GM21825 (cell line): ENCODE measurements around the gene C14orf180.

Experiments
- ATAC-seq: cut with Tn5 transposase; IDR thresholded peaks from one replicate; pipeline ENCODE4 v1.9.1; 2021; ENCODE audit warnings: mild to moderate bottlenecking, moderate library complexity; ENCODE audit not compliant: unreplicated experiment

Gene C14orf180

GRCh38 chr14:104579507-104579906, at the start of gene C14orf180:
TSS of gene C14orf180 (plus strand) at chr14:104579764. CDS start at chr14:104586431, 6,667 bp downstream.
- no peak for ATAC-seq

- no peak for ATAC-seq
These were observed 48.9 kb upstream of the C14orf180 start for GRCh38 chr14:104530646-104531045.

- ATAC-seq = no peak
These were observed 48.0 kb upstream of the C14orf180 start for GRCh38 chr14:104531421-104532190.

- ATAC-seq = no peak
These were observed 47.4 kb upstream of the C14orf180 start for GRCh38 chr14:104532191-104532555.

- ATAC-seq = no peak
These were observed 45.5 kb upstream of the C14orf180 start for GRCh38 chr14:104534036-104534435.

- ATAC-seq = no peak
These were observed 42.5 kb upstream of the C14orf180 start for GRCh38 chr14:104536942-104537612.

GRCh38 chr14:104537613-104537988, 42.0 kb upstream of the C14orf180 start:
- no peak for ATAC-seq

- no peak for ATAC-seq
These were observed 37.6 kb upstream of the C14orf180 start for GRCh38 chr14:104541905-104542465.

- no peak for ATAC-seq
These were observed 36.4 kb upstream of the C14orf180 start for GRCh38 chr14:104542871-104543830.

- no peak for ATAC-seq
These were observed 35.1 kb upstream of the C14orf180 start for GRCh38 chr14:104544362-104544961.

- ATAC-seq = no peak
These were observed 34.2 kb upstream of the C14orf180 start for GRCh38 chr14:104545151-104545941.

- ATAC-seq = no peak
These were observed 33.5 kb upstream of the C14orf180 start for GRCh38 chr14:104545942-104546501.

- no peak for ATAC-seq
These were observed 32.8 kb upstream of the C14orf180 start for GRCh38 chr14:104546591-104547309.

- ATAC-seq = no peak
These were observed 32.1 kb upstream of the C14orf180 start for GRCh38 chr14:104547310-104547997.

- no peak for ATAC-seq
These were observed 31.4 kb upstream of the C14orf180 start for GRCh38 chr14:104547998-104548700.

- no peak for ATAC-seq
These were observed 30.6 kb upstream of the C14orf180 start for GRCh38 chr14:104548802-104549535.
